ENCODE measurements around the gene HNF1B.
"Not testable (repeated sequence)": the region's sequence is repeated elsewhere in the genome, so short reads cannot be mapped to it uniquely, and the experiment has no call there.

Gene HNF1B, protein sequence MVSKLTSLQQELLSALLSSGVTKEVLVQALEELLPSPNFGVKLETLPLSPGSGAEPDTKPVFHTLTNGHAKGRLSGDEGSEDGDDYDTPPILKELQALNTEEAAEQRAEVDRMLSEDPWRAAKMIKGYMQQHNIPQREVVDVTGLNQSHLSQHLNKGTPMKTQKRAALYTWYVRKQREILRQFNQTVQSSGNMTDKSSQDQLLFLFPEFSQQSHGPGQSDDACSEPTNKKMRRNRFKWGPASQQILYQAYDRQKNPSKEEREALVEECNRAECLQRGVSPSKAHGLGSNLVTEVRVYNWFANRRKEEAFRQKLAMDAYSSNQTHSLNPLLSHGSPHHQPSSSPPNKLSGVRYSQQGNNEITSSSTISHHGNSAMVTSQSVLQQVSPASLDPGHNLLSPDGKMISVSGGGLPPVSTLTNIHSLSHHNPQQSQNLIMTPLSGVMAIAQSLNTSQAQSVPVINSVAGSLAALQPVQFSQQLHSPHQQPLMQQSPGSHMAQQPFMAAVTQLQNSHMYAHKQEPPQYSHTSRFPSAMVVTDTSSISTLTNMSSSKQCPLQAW

DNA sequence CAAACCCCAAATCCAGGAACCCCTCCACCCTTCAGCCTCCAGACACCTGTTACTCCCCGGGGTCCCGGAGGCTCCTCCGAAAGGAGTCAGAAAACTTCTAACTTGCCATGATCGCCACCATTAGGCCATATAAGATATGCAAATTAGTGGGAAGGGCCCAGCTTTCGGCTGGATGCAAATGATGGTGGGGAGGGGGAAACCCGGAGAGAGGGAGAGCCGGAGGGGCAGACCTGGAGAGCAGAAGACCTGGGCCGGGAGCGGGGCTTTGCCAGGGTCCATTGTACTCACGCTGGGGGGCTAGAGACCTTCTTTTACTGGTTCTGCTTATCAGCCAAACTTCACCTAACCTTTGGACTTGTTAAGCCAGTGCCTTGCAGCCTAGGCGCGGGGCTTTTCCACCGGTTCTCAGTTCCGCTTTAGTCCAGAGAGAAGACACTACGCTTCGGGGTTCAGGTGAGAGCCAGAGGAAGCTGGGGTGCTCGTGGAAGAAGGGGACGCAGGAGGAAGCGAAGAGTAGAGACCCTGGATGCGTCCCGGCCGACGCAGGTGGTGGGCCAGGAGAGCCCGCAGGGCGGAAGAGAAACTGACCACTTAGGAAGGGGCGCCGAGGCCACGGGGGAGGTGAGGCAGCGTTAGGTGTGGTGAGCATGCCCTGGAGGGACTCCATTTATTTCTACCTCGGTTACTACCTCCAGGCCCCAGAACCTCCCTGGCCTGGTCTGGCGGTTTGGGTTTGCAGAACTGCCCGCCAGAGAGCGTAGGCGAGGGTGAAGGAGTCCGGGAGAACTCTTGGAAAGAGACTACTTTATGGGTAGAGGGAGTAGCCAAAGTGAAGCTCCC is at the start of gene HNF1B:
Gene HNF1B (minus strand): TSS at position 99 of the 840 bp plus-strand sequence. CDS start 175 bp downstream, outside the sequence.
- DNase-seq (ENCODE audit: low read depth, low spot score) = no peak

DNA sequence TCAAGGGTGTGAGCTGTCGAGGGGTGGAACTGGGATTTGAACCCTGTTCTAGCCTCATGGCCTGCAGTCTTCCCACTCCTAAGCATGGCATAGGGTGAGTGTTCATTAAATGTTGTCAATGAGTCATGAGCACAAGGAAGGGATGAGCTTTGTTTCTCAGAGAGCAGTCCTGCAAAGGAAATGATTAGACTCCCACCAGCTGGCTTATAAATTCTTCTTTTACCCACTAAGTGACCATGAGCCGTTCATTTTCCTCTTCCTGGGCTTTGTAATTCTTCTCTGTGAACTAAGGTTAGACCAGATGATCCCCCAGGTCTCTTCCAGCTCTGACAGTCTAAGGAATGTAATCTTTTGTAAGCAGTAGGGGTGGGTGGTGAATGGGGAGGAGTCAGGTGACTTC is 47.9 kb upstream of the HNF1B start:
- DNase-seq (ENCODE audit: low read depth, low spot score) = no peak

DNA sequence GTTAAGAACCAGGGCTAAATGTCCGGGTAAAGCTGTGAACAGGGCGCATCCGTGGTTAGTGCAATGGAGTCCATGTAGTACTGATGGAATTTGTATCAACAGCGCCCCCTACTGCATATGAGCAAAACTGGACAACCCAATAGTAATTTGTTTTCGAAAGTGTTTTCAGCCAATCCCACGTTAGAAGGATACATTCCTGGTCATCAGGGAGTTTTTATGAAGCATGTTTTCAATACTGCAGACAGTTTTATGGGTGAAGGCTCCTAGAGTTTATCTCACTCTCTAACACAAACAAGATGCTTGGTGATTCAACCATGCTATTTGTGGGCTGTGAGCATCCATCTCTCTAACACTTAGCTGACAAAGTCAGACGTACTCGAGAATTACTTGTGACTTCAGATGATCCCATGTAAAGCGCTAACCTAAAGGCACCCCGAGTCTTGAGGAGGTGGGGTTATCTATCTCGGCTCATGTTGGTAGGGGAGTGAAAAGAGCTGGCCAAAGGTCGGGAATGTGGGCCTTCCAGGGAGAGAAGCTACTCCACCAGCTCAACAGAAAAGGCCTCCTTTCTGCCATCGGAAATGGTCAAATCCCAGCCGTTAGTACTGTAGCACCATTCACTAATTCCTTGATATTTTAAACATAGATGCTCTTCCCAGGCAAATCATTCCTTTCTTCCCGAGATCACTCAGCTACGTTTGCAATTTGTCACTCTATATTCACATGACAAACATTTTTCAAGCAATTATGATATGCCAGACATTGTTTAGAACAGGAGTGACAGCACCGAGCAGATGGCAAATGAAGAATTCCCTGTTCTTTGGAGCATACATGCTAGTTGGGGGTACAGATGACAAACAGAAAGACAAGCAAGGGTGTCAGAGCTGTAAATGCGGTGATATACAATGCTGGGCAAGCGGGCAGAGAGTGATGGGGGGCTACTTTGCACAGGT is 46.9 kb upstream of the HNF1B start:
- no peak for DNase-seq (ENCODE audit: low read depth, low spot score)

DNA sequence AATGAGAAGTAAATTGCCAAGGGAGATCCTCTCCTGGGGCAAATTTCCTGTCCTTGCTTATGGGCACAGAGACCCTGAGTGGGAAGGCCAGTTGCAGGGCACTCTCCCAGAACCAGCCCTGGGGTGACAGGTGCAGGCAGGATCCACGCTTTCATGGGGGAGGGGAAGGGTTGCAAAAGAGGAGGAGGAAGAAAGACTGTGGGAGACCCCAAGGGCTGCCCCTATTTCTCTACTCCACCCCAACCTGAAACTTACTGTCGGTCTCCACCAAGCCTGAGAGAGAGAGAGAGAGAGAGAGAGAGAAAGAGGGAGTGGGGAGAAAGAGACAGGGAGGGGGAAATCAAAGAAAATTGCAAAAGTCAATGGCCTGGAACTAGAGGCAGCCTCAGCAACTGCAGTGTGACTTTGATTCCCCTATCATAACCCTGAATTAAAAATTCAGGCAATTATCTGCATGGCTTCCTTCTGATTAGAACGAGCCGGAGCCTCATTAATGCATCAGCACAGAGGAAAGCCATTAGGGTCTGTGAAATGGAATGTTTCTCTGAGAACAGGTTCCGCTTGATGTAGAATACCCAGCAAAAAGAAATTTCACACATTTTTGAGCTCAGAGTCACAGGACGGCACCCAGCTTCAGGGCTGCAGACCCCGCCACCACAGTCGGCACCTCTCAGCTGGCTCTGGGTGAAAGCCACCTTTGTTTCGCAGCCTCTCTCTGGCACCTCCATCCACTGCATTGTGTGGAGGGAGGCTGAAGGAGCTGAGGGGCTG is 45.1 kb upstream of the HNF1B start:
- no peak for DNase-seq (ENCODE audit: low read depth, low spot score)

DNA sequence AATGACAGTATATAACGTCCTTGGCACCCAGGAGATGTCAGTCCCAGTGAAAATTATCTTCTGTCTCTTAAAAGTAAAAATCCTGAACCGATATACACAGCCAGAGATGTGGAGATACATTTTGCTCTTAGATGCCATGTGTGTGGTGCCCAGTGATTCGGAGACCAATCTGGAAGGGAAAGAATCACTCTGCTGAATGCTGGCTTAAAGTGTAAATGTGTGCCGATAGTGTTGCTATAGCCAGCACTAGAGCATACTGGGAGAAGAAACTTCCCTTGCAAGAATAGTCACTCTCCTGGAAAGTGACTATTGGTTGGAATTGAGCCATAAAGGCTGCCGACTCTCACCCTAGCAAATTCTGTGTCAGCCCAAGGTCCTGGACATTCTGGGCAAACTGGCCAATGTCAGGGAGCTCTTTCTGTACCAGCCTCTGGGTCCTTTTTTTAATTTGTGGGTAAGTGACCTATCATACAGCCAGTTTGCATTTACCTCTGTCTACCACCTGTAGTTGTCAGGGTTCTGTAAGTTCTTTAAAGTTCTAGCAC is 44.2 kb upstream of the HNF1B start:
- DNase-seq (ENCODE audit: low read depth, low spot score) = no peak

DNA sequence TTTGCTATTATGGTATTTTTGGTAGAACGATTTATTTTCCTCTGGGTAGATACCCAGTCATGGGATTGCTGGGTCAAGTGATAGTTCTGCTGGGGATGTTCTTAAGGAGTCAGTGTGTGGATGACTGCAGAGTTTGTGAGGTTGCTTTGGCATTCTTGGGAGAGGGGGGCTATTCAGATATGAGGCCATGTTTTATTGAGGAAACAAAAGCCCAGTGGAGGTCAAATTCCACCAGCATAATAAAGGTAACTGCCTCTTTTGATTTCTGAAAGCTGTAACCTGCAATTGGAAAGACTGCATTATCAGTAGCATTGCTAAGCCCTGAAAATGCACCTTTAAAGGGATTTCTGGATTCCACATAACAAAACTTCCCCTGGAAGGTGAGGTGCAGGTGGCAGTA is 43.7 kb upstream of the HNF1B start:
- DNase-seq (ENCODE audit: low read depth, low spot score) = no peak

DNA sequence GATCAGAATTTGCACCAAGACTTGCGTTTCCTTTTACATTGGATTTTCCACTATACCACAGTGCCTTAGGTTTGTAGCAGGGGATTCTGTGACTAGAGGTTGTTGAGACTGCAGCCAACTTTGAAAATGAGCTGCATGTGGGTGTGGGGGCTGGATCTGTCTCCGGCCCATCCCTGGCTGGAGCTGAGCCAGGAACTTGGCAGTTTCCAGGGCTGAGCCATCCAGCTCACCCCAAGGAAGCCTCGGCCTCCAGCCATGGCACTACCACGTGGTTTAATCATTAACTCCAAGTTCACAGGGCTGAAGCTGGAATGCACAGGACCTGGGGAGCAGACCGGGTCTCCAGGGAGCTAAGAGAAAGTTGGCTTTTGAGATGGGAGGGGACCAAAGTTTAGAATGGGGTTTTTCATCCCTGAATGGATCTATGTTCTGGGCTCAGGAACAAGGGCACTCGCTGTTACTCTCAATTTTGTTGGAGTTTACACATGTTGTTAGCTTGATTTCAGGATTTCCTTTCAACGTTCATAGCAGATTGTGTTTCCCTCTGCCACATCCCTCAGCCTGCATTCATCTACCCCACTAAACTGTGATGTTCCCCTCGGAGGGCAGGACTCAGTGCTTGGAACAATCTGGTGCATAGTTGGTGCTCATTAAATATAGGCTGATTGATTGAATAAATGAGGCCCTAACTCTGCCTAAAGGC is 42.3 kb upstream of the HNF1B start:
- DNase-seq (ENCODE audit: low read depth, low spot score) = no peak

DNA sequence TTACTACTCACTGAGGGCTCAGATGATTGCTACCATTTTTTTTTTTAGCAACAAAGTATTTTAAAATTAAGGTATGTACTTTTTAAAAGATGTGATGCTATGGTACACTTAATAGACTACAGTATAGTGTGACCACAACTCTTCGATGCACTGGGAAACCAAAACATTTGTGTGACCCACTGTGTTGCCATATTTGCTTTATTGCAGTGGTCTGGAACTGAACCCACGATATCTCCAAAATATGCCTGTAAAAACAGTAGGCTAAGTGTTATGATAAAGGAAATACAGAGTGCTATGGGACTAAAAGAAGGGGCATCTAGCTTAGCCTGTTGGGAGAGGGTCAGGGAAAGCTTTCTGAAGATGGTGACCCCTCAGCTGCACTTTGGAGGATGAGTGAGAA is 41.6 kb upstream of the HNF1B start:
- DNase-seq (ENCODE audit: low read depth, low spot score) = no peak

DNA sequence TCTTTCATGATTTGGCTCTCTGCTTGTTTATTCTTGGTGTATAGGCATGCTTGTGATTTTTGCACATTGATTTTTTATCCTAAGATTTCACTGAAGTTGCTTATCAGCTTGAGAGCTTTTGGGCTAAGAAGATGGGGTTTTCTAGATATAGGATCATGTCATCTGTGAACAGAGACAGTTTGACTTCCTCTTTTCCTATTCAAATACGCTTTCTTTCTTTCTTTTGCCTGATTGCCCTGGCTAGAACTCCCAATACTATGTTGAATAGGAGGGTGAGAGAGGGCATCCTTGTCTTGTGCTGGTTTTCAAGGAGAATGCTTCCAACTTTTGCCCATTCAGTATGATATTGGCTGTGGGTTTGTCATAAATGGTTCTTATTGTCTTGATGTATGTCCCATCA is 37.6 kb upstream of the HNF1B start:
- not testable (repeated sequence) for DNase-seq (ENCODE audit: low read depth, low spot score)

DNA sequence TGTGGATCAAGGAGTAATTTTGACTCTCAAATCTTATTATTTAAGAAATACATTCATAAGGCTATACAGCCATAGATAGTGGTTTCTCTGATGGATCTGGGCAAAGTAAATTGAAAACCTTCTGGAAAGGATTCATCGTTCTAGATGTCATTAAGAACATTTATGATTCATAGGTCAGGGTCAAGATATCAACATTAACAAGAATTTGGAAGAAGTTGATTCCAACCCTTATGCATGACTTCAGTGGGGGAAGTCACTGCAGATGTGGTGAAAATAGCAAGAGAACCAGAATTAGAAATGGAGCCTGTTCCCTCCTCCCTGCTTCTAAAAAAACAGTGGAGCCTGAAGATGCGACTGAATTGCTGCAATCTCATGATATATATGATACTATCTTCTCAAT is 36.6 kb upstream of the HNF1B start:
- no peak for DNase-seq (ENCODE audit: low read depth, low spot score)

DNA sequence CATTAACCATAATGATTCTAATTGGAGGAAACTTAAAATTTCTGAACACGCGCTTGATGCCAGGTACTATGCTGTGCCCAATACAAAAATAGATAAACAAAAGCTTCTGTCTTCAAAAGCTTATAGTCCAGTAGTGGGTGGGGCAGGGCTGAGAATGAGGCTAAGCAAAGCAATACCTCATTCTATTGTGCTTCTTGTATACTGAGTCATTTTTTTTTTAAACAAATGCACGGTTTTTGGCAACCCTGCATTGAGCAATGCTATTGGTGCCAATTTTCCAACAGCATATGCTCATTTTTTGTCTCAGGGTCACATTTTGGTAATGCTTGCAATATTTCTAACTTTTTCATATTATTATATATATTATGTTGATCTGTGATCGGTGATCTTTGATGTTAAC is 34.7 kb upstream of the HNF1B start:
- no peak for DNase-seq (ENCODE audit: low read depth, low spot score)

DNA sequence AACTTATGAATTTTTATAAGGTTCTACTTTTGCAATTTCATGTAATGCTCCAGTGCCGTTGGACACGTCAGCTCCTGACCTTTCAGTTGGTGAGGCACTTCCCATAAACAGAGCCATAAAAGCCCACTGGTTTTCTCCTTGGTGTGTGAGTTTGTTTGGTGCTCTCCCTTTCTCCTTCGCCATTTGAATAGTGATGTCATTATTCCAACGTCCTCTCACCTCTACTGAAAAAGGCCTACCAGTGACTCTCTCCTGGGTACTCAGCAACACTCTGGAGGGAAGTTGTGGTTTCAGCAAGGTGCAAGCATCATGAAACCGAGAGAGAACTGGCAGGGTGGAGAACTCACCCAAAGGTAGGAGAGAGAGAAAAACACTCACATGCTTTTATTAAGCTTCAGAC is 29.6 kb upstream of the HNF1B start:
- DNase-seq (ENCODE audit: low read depth, low spot score) = no peak

DNA sequence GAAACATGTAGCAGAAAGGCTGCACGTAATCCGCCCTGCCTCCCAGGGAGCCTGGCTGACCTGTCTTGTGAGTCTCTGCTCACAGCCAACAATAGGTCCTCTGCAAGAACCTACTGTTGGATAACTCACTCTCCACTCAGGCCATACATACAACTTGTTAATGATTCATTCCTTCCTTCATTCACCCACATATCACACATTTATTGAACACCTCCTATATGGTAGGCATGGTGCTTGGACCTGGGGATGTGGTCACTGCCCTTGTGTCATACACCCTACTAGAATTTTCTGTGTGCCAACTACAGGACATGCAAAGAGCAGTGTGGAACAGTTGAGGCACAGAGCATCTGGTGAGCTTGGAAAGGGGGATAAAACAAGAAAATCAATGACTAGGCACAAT is 28.1 kb upstream of the HNF1B start:
- no peak for DNase-seq (ENCODE audit: low read depth, low spot score)

DNA sequence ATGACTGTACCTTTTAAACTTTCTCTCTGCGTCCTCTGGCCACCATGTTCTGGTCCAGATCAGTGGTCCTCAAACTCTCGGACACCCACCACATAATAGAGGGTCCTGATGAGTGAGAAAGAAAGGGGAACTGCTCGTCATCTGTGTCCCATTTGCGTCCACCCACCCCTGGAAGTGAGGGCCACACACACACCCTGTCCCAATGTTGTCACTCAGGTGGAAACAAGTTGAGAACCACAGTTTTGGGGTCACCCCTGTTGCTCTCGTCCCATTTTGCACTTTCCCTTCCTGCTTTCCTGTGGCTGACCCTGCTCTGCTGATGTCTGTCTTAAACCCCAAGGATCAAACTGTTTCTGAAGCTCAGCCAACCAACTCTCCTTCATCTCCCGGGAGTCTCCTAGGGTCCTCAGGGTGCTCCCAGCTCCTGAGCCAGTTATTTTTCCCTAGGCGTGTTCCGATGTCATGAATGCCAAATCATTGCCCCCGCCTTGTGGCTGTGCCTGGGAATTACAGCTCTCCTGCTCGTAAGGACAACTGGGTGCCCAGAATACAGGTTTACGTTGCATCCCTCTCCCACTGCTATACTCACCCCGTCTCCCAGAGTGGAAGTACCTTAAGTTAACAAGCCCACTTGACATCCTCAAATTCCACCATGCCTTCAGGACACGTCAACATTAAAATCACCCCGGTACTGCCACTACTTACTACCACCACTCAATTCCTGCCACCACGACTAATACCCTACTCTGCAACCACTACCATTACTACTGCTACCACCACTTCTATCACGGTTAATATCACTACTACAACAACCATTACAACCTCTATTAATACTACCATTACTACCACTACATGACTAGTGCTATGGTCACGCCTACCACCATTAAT is 26.0 kb upstream of the HNF1B start:
- no peak for DNase-seq (ENCODE audit: low read depth, low spot score)

DNA sequence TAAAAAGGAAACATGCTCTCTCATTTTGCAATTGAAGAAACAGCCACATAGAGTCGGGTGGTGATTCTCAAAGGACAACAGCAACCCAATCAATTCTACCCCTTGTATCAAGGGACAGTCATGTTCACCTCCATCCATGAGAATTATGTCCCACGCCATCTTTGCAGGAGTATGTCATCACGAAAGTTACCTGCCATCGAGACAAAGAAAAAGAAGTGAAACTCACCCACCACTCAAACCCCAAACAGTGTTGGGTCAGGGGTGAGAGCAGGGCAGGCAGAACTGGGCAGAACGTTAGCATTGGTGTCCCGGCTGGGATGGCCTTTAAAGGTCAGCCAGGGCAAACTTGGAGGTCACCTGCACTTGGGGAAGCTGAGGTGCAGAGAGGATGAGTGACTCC is 24.2 kb upstream of the HNF1B start:
- DNase-seq (ENCODE audit: low read depth, low spot score) = no peak

DNA sequence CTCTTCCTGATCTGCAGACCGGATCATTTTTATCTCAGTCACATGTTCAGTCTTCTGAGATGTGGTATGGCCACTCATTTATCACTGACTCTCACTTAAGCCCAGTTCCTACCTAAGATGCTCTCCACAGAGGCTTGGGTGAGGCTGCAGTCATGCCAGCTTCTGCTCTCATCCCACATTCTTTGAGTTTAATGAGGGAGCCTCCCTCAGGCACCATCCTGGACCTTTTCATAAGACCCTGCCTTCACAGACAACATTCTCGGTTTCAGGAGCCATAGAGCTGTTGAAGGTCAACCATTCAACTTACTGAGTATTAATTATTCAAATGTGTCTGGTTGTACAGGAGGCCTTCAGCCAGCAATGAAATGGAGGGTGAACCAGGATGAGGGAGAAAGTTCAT is 23.6 kb upstream of the HNF1B start:
- DNase-seq (ENCODE audit: low read depth, low spot score) = no peak

DNA sequence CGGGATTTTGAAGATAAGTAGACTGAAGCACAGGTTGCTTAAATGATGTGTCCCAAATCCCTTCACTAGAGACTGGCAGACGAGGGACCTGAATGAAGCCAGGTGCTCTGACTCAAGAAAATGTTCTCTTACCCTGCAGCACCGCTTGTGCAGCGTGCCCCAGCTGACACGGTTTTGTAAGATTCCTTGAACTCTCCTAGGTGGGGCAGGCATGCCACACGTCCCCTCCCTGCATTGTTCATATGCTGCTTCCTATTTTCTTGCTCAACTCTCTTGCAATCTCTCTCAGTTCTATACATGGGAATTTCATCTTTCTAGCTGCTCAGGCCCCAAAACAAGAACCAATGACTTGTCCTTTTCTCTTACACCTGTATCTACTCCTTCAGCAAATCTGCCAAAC is 22.1 kb upstream of the HNF1B start:
- no peak for DNase-seq (ENCODE audit: low read depth, low spot score)

DNA sequence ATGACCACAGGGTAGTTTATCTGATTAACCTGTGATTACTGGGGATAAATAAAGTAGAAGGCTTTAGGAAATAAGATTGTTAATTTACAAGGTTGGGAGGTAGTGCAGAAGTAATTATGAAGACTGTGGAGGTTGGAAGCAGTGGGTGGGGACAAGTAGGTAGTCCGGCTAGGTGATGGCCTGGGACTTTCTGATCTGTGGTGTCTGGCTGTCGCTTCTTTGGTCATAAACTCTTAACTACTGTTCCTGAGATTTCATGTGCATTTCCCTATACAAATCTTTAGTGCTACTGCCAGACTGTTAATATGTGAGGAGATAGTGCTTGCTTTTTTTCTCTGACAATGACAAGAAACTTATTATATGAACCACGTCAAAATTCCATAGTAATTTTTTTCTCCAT is 19.5 kb upstream of the HNF1B start:
- no peak for DNase-seq (ENCODE audit: low read depth, low spot score)

DNA sequence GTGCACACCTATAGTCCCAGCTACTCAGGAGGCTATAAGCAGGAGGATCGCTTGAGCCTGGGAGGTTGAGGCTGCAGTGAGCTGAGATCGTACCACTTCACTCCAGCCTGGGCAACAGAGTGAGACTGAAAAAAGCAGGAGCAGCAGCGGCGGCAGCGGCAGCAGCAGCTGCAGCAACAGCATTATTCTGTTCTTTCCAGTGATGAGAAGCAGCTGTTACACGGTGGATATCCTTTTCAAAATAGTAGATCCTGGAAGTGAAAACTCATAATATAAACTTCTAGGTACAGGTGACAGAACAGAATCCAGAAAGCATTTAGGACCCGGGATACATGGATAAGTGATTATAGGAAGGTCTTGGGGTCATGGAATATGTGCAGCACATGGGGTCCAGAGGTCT is 17.8 kb upstream of the HNF1B start:
- no peak for DNase-seq (ENCODE audit: low read depth, low spot score)
